WTC11 (cell line): ENCODE data around the gene LRIG1.

Experiments
- CREB1 ChIP-seq: sonication (generic); formaldehyde crosslinking; IDR thresholded peaks from 2 replicates; pipeline ENCODE4 v1.8.0; 2023; ENCODE audit warnings: mild to moderate bottlenecking, missing genetic modification reagents
- GABPB1 ChIP-seq: sonication (generic); formaldehyde crosslinking; IDR thresholded peaks from 2 replicates; pipeline ENCODE4 v1.8.1; 2023; ENCODE audit warnings: mild to moderate bottlenecking, missing genetic modification reagents
- IRF2 ChIP-seq: sonication (generic); formaldehyde crosslinking; IDR thresholded peaks from 2 replicates; pipeline ENCODE4 v1.8.0; 2022; ENCODE audit warnings: low read depth, missing genetic modification reagents, borderline replicate concordance
- MXD4 ChIP-seq: fragments of 250-450 bp; sonication (Bioruptor Pico); IDR thresholded peaks from 2 replicates; pipeline ENCODE4 v1.8.0; 2021; ENCODE audit warnings: mild to moderate bottlenecking, moderate library complexity, borderline replicate concordance
- TEAD4 ChIP-seq: sonication (generic); formaldehyde crosslinking; IDR thresholded peaks from 2 replicates; pipeline ENCODE4 v1.8.0; 2022; ENCODE audit warnings: mild to moderate bottlenecking, missing genetic modification reagents
- TF ChIP-seq, protein P1 (sequence below): sonication (generic); formaldehyde crosslinking; IDR thresholded peaks from 2 replicates; pipeline ENCODE4 v1.8.0; 2022; ENCODE audit warnings: mild to moderate bottlenecking, missing genetic modification reagents
- TF ChIP-seq, protein P2 (sequence below): sonication (generic); formaldehyde crosslinking; IDR thresholded peaks from 2 replicates; pipeline ENCODE4 v1.8.0; 2022; ENCODE audit warnings: mild to moderate bottlenecking, missing genetic modification reagents
- TF ChIP-seq, protein P3 (sequence below): sonication (generic); formaldehyde crosslinking; IDR thresholded peaks from 2 replicates; pipeline ENCODE4 v1.8.1; 2022; ENCODE audit warnings: low read depth, mild to moderate bottlenecking, moderate library complexity, missing genetic modification reagents, borderline replicate concordance
- TF ChIP-seq, protein P4 (sequence below): fragments of 200-600 bp; IDR thresholded peaks from 2 replicates; pipeline ENCODE4 v1.8.0; 2022; ENCODE audit warnings: antibody characterized with exemption
- TF ChIP-seq, protein P5 (sequence below): sonication (generic); formaldehyde crosslinking; IDR thresholded peaks from 2 replicates; pipeline ENCODE4 v1.8.1; 2022; ENCODE audit warnings: mild to moderate bottlenecking, moderate library complexity, missing genetic modification reagents
- TF ChIP-seq, protein P6 (sequence below): sonication (generic); formaldehyde crosslinking; conservative IDR thresholded peaks from 2 replicates; pipeline ENCODE4 v1.8.1; 2022; ENCODE audit warnings: mild to moderate bottlenecking, missing genetic modification reagents

DNA sequence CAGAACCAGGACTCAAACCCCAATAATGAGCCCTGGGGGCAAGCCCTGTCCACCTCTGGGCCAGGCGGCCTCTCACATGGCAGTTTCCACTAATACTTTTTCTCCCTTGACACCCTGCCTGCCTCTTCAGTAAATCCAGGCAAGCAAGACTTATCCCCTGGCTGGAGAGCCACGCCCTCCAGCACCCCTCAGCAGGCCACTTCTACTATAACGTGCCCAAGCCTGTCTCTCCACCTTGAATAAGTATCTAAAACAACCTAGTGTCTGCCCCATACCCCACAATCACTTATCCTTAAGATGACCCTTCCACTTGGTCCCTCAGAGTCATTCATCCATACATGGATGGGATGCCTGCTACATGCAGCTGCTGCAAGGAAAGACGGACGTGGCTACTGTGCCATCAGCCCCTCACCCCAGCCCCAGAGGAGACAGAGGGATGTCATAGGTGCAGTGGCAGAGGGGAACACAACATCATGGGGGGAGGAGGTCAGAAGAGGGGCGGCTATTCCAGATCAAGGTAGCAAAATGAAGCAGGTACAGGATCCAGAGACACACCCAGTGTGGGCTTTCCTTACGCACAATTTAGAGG is 63.4 kb downstream of the LRIG1 start:
- TF ChIP-seq TEAD4 (CRISPR knock-in tag) = no peak
- TF ChIP-seq, protein P1, sequence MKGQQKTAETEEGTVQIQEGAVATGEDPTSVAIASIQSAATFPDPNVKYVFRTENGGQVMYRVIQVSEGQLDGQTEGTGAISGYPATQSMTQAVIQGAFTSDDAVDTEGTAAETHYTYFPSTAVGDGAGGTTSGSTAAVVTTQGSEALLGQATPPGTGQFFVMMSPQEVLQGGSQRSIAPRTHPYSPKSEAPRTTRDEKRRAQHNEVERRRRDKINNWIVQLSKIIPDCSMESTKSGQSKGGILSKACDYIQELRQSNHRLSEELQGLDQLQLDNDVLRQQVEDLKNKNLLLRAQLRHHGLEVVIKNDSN (CRISPR knock-in tag) = no peak
- no peak for TF ChIP-seq CREB1 (CRISPR knock-in tag)
- TF ChIP-seq, protein P2, sequence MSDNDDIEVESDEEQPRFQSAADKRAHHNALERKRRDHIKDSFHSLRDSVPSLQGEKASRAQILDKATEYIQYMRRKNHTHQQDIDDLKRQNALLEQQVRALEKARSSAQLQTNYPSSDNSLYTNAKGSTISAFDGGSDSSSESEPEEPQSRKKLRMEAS = no peak
- TF ChIP-seq, protein P3, sequence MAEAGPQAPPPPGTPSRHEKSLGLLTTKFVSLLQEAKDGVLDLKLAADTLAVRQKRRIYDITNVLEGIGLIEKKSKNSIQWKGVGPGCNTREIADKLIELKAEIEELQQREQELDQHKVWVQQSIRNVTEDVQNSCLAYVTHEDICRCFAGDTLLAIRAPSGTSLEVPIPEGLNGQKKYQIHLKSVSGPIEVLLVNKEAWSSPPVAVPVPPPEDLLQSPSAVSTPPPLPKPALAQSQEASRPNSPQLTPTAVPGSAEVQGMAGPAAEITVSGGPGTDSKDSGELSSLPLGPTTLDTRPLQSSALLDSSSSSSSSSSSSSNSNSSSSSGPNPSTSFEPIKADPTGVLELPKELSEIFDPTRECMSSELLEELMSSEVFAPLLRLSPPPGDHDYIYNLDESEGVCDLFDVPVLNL (CRISPR knock-in tag) = no peak
- TF ChIP-seq IRF2 = no peak
- TF ChIP-seq, protein P4, sequence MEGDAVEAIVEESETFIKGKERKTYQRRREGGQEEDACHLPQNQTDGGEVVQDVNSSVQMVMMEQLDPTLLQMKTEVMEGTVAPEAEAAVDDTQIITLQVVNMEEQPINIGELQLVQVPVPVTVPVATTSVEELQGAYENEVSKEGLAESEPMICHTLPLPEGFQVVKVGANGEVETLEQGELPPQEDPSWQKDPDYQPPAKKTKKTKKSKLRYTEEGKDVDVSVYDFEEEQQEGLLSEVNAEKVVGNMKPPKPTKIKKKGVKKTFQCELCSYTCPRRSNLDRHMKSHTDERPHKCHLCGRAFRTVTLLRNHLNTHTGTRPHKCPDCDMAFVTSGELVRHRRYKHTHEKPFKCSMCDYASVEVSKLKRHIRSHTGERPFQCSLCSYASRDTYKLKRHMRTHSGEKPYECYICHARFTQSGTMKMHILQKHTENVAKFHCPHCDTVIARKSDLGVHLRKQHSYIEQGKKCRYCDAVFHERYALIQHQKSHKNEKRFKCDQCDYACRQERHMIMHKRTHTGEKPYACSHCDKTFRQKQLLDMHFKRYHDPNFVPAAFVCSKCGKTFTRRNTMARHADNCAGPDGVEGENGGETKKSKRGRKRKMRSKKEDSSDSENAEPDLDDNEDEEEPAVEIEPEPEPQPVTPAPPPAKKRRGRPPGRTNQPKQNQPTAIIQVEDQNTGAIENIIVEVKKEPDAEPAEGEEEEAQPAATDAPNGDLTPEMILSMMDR = no peak
- no peak for TF ChIP-seq GABPB1 (CRISPR knock-in tag)
- TF ChIP-seq, protein P5, sequence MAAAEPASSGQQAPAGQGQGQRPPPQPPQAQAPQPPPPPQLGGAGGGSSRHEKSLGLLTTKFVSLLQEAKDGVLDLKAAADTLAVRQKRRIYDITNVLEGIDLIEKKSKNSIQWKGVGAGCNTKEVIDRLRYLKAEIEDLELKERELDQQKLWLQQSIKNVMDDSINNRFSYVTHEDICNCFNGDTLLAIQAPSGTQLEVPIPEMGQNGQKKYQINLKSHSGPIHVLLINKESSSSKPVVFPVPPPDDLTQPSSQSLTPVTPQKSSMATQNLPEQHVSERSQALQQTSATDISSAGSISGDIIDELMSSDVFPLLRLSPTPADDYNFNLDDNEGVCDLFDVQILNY (CRISPR knock-in tag) = no peak
- no peak for TF ChIP-seq MXD4 (CRISPR knock-in tag)
- TF ChIP-seq, protein P6, sequence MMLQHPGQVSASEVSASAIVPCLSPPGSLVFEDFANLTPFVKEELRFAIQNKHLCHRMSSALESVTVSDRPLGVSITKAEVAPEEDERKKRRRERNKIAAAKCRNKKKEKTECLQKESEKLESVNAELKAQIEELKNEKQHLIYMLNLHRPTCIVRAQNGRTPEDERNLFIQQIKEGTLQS (CRISPR knock-in tag) = no peak
